Measurements from ENCODE around the gene OPRD1.

Gene OPRD1

DNA sequence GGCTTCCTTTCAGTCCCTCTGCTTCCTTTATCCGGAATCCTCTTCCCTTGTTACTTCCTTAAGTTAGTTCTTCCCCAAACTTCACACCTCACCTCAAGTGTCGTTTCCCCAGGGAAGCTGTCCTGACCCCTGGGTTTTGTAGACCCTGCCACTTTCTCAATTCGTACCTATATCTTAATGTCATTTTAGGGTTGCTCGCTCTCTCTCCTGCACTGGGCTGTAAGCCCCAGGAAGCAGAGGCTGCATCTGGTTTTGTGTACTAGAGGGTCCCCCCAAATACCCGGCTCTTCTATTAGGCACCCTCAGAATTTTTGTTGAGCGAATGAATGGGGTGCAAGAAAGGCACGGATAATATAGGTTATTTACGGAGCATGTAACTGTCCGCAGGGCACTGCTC is 603 bp upstream of the OPRD1 start:
- Histone ChIP-seq H2AFZ (ENCODE audit: low read depth, low read length) (no peak overlapping the region), H3K4me3 (ENCODE audit: low read length) (no peak overlapping the region), H3K27me3 (ENCODE audit: low read depth, low read length) (no peaks in the 10 kb centered on the region), H3K4me1 (ENCODE audit: low read length) (no peaks in the 10 kb centered on the region), H4K20me1 (ENCODE audit: insufficient read depth, low read length) (no peaks in the 10 kb centered on the region), H3K79me2 (ENCODE audit: low read length) (no peaks in the 10 kb centered on the region), H3K9ac (ENCODE audit: low read length) (no peak overlapping the region), H3K27ac (ENCODE audit: low read length) (no peak overlapping the region), H3K9me3 (ENCODE audit: insufficient read depth, low read length) (no peaks in the 10 kb centered on the region), H3K36me3 (replicated peaks; ENCODE audit: low read depth, low read length) (no peaks in the 10 kb centered on the region), H3K4me2 (ENCODE audit: low read length) (no peak overlapping the region)
- TF ChIP-seq EZH2phosphoT487 (IDR thresholded peaks at IDR 0.05; ENCODE audit: low read depth), result no peak
- TF ChIP-seq, protein P1, sequence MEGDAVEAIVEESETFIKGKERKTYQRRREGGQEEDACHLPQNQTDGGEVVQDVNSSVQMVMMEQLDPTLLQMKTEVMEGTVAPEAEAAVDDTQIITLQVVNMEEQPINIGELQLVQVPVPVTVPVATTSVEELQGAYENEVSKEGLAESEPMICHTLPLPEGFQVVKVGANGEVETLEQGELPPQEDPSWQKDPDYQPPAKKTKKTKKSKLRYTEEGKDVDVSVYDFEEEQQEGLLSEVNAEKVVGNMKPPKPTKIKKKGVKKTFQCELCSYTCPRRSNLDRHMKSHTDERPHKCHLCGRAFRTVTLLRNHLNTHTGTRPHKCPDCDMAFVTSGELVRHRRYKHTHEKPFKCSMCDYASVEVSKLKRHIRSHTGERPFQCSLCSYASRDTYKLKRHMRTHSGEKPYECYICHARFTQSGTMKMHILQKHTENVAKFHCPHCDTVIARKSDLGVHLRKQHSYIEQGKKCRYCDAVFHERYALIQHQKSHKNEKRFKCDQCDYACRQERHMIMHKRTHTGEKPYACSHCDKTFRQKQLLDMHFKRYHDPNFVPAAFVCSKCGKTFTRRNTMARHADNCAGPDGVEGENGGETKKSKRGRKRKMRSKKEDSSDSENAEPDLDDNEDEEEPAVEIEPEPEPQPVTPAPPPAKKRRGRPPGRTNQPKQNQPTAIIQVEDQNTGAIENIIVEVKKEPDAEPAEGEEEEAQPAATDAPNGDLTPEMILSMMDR (IDR thresholded peaks at IDR 0.05; ENCODE audit: low read depth, low read length), result no peak

DNA sequence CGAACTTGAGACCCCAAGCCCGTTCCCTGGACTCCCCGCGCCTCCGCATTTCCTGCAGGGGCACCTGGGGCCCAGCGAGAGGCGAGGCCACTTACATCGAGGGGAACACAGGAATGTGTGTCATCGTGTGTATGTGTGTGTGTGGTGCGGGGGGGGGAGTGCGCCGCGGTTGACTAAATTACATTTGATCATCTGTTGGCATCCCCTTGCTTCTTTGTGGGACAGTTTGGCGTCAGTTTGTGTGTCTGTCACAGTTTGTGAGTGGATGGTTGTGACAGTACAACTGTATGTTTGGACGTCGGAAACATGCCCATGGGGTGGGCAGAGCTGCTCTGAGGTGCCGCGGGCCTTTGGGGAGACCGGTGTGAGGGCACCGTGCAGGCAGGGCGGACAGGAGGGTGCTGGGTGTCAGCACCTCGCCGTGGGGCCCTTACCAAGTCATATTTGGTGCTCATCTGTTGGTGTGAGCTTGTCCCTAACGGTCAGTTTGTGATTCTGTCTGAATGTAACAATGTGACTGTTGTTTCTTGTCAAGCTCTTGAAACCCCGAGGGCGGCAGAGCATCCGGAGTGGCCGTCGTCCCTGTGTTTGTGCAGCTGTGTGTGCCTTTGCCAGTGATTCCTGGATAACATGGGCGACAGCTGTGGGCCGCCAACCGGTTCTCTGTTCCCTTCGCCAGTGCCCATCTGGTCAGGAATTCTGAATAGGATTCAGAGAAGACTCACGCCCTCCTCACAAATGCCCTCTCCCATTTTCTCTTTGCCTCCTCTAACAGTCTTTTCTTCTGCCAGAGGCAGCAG is 899 bp downstream of the OPRD1 start:
- Histone ChIP-seq H3K4me2 (ENCODE audit: low read length) (no peak overlapping the region), H3K9me3 (ENCODE audit: insufficient read depth, low read length) (no peaks in the 10 kb centered on the region), H3K4me3 (ENCODE audit: low read length) (no peak overlapping the region), H3K27ac (ENCODE audit: low read length) (no peak overlapping the region), H2AFZ (ENCODE audit: low read depth, low read length) (no peak overlapping the region), H3K79me2 (ENCODE audit: low read length) (no peaks in the 10 kb centered on the region), H3K9ac (ENCODE audit: low read length) (no peak overlapping the region), H3K36me3 (replicated peaks; ENCODE audit: low read depth, low read length) (no peaks in the 10 kb centered on the region), H3K27me3 (ENCODE audit: low read depth, low read length) (no peaks in the 10 kb centered on the region), H4K20me1 (ENCODE audit: insufficient read depth, low read length) (no peaks in the 10 kb centered on the region), H3K4me1 (ENCODE audit: low read length) (no peaks in the 10 kb centered on the region)
- TF ChIP-seq, protein P1 (IDR thresholded peaks at IDR 0.05; ENCODE audit: low read depth, low read length), result no peak
- no peak for TF ChIP-seq EZH2phosphoT487 (IDR thresholded peaks at IDR 0.05; ENCODE audit: low read depth)

DNA sequence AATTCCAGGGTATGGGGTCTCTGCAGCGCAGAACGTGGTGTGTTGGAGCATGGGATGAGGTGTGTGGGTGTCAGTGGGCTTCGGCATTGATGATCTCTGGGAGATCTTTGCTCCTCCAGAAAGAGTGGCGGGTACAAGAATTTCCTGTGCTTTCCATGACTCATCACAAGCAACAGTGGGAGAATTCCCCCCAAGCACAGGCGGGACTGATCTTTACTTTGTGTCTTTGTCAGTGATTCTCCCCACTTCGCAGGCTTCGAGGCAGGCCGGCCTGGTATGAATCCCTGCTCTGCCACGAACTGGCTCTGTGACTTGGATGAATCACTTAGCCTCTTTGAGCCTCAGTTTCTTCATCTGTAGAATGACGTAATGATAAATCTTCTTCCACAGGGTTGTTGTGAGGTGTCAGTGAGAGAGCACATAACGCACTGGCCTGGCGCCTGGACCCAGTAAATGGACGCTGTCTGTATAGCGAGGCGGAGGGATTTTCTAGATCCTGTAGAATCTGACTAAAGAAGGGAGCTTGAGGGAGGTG is 2.0 kb downstream of the OPRD1 start:
- no peaks in the 10 kb centered on the region for H4K20me1 ChIP-seq (ENCODE audit: insufficient read depth, low read length)
- H3K4me3 ChIP-seq (ENCODE audit: low read length), result no peak overlapping the region
- H3K4me1 ChIP-seq (ENCODE audit: low read length), result no peaks in the 10 kb centered on the region
- TF ChIP-seq, protein P1 (IDR thresholded peaks at IDR 0.05; ENCODE audit: low read depth, low read length), result no peak
- TF ChIP-seq EZH2phosphoT487 (IDR thresholded peaks at IDR 0.05; ENCODE audit: low read depth), result no peak
- no peak overlapping the region for H3K27ac ChIP-seq (ENCODE audit: low read length)
- no peaks in the 10 kb centered on the region for H3K9me3 ChIP-seq (ENCODE audit: insufficient read depth, low read length)
- H3K79me2 ChIP-seq (ENCODE audit: low read length), result no peaks in the 10 kb centered on the region
- no peaks in the 10 kb centered on the region for H3K27me3 ChIP-seq (ENCODE audit: low read depth, low read length)
- no peak overlapping the region for H3K9ac ChIP-seq (ENCODE audit: low read length)
- no peak overlapping the region for H3K4me2 ChIP-seq (ENCODE audit: low read length)
- H3K36me3 ChIP-seq (replicated peaks; ENCODE audit: low read depth, low read length), result no peaks in the 10 kb centered on the region
- H2AFZ ChIP-seq (ENCODE audit: low read depth, low read length), result no peak overlapping the region

DNA sequence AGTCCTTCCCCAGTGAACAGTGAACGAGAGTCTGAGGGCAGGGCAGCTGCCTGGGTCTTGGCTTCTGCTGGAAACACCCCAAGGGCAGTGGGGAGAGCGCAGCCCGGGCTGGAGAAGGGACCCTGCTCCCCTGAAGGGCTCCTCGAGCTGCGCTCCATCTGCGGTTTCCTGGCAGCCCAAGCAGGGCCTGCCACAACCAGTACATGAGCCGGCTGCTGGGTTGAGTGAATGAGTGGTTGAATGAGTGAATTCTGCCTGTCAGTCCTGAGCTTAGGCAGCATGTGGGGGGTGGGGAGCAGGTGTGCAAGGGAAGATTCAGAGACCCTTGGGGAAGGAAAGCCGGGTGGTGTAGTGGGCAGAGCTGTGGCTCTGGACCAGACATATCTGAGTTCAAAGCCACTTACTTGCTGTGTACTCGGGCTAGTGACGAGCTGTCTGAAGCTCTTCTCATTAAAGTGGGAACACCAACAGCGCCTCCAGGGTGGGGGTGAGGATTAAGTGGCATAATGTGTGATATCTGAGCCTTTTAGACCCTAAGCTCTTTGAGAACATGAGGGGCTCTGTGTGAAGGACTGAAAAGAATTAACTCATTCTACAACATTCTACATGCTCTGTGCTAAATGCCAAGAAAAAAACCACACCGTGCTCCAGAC is 3.7 kb downstream of the OPRD1 start:
- Histone ChIP-seq H3K36me3 (replicated peaks; ENCODE audit: low read depth, low read length) (no peaks in the 10 kb centered on the region), H3K4me3 (ENCODE audit: low read length) (no peak overlapping the region), H3K79me2 (ENCODE audit: low read length) (no peaks in the 10 kb centered on the region), H3K4me2 (ENCODE audit: low read length) (no peak overlapping the region), H3K4me1 (ENCODE audit: low read length) (no peaks in the 10 kb centered on the region), H4K20me1 (ENCODE audit: insufficient read depth, low read length) (no peaks in the 10 kb centered on the region), H2AFZ (ENCODE audit: low read depth, low read length) (no peak overlapping the region), H3K27me3 (ENCODE audit: low read depth, low read length) (no peaks in the 10 kb centered on the region), H3K9ac (ENCODE audit: low read length) (no peak overlapping the region), H3K9me3 (ENCODE audit: insufficient read depth, low read length) (no peaks in the 10 kb centered on the region), H3K27ac (ENCODE audit: low read length) (no peak overlapping the region)
- TF ChIP-seq, protein P1 (IDR thresholded peaks at IDR 0.05; ENCODE audit: low read depth, low read length), result no peak
- no peak for TF ChIP-seq EZH2phosphoT487 (IDR thresholded peaks at IDR 0.05; ENCODE audit: low read depth)
